Measurements from ENCODE around the gene C2orf72.
"Not testable (repeated sequence)": the region's sequence is repeated elsewhere in the genome, so short reads cannot be mapped to it uniquely, and the experiment has no call there.

C2orf72 gene

GRCh38 chr2:231037202-231037730 is at the start of gene C2orf72:
Gene C2orf72 (plus strand): TSS chr2:231037523. CDS start chr2:231037566, 43 bp downstream.
- peak; percentile 19 for DNase-seq

- no peak for DNase-seq
Observed at GRCh38 chr2:230989731-230990130, 47.6 kb upstream of the C2orf72 start.

GRCh38 chr2:230990131-230990898 is 47.0 kb upstream of the C2orf72 start:
- DNase-seq = no peak

GRCh38 chr2:230990899-230991150 is 46.5 kb upstream of the C2orf72 start:
- no peak for DNase-seq

GRCh38 chr2:230991598-230991997 is 45.7 kb upstream of the C2orf72 start:
- DNase-seq = no peak

GRCh38 chr2:230995821-230996220 is 41.5 kb upstream of the C2orf72 start, which contains the start of gene SPATA3:
Gene SPATA3 (plus strand): TSS chr2:230996121. CDS start chr2:230996234, 113 bp downstream.
- no peak for DNase-seq

- no peak for DNase-seq
Observed at GRCh38 chr2:230996661-230997060, 40.7 kb upstream of the C2orf72 start.

- no peak for DNase-seq
Observed at GRCh38 chr2:230998882-230999281, 38.4 kb upstream of the C2orf72 start.

GRCh38 chr2:230999477-230999876 is 37.8 kb upstream of the C2orf72 start:
- DNase-seq = no peak

- DNase-seq = peak; percentile 41
Observed at GRCh38 chr2:231000211-231000904, 37.0 kb upstream of the C2orf72 start.

- DNase-seq = no peak
Observed at GRCh38 chr2:231001036-231001435, 36.3 kb upstream of the C2orf72 start.

- DNase-seq = no peak
Observed at GRCh38 chr2:231001921-231002320, 35.4 kb upstream of the C2orf72 start.

- DNase-seq = no peak
Observed at GRCh38 chr2:231002641-231003040, 34.7 kb upstream of the C2orf72 start.

GRCh38 chr2:231003186-231003585 is 34.1 kb upstream of the C2orf72 start:
- DNase-seq = no peak

GRCh38 chr2:231004930-231005329 is 32.4 kb upstream of the C2orf72 start:
- not testable (repeated sequence) for DNase-seq

- DNase-seq = peak; percentile 84
Observed at GRCh38 chr2:231007286-231008098, 29.8 kb upstream of the C2orf72 start.

GRCh38 chr2:231008131-231008530 is 29.2 kb upstream of the C2orf72 start:
- DNase-seq = peak; percentile 51

- no peak for DNase-seq
Observed at GRCh38 chr2:231009236-231009919, 27.9 kb upstream of the C2orf72 start.

GRCh38 chr2:231010201-231010730 is 27.1 kb upstream of the C2orf72 start:
- DNase-seq = no peak

GRCh38 chr2:231011526-231011925 is 25.8 kb upstream of the C2orf72 start:
- DNase-seq = no peak

GRCh38 chr2:231012463-231012862 is 24.9 kb upstream of the C2orf72 start:
- no peak for DNase-seq

GRCh38 chr2:231013820-231014219 is 23.5 kb upstream of the C2orf72 start:
- DNase-seq = no peak
